CD4-positive, alpha-beta T cell treated with Interleukin-6 for 4 hours (primary cell): ENCODE data around the gene LRRC74B.
A peak's percentile ranks its signal among the peaks of the same experiment; 100 is the strongest.
"Not testable (repeated sequence)": the region's sequence is repeated elsewhere in the genome, so short reads cannot be mapped to it uniquely, and the experiment has no call there.

Experiments used
- DNase-seq: peaks from one replicate; pipeline ENCODE4 v3.0.0-alpha.2; 2020; ENCODE audit warnings: mixed read lengths

Gene LRRC74B

GRCh38 chr22:21079493-21079892, 33.7 kb downstream of the LRRC74B start:
- DNase-seq: no peak

- DNase-seq: no peak
Observed at GRCh38 chr22:21080435-21081137, 34.8 kb downstream of the LRRC74B start.

- DNase-seq: no peak
Observed at GRCh38 chr22:21082248-21082647, 36.5 kb downstream of the LRRC74B start.

GRCh38 chr22:21087119-21087518, 41.4 kb downstream of the LRRC74B start:
- no peak for DNase-seq

GRCh38 chr22:21087926-21088325, 42.2 kb downstream of the LRRC74B start:
- not testable (repeated sequence) for DNase-seq

GRCh38 chr22:21091220-21091619, 45.5 kb downstream of the LRRC74B start:
- not testable (repeated sequence) for DNase-seq

GRCh38 chr22:21092797-21093554, 47.2 kb downstream of the LRRC74B start:
- DNase-seq: no peak

DNA sequence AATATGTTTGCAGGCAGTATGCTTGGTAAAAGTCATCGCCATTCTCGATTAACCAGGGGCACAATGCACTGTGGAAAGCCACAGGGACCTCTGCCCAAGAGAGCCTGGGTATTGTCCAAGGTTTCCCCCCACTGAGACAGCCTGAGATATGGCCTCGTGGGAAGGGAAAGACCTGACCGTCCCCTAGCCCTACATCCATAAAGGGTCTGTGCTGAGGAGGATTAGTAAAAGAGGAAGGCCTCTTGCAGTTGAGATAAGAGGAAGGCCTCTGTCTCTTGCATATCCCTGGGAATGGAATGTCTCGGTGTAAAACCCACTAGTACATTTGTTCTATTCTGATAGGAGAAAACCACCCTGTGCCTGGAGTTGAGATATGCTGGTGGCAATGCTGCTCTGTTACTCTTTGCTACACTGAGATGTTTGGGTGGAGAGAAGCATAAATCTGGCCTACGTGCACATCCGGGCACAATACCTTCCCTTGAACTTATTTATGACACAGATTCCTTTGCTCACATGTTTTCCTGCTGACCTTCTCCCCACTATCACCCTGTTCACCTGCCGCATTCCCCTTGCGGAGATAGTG, 47.9 kb downstream of the LRRC74B start:
- DNase-seq: not testable (repeated sequence)

- DNase-seq: no peak
Observed at GRCh38 chr22:21094911-21095772, 49.4 kb downstream of the LRRC74B start.

- no peak for DNase-seq
Observed at GRCh38 chr22:21095773-21096107, 50.0 kb downstream of the LRRC74B start.

GRCh38 chr22:21096878-21097277, 51.1 kb downstream of the LRRC74B start:
- DNase-seq: not testable (repeated sequence)

GRCh38 chr22:21098099-21098671, 52.4 kb downstream of the LRRC74B start:
- DNase-seq: no peak

DNA sequence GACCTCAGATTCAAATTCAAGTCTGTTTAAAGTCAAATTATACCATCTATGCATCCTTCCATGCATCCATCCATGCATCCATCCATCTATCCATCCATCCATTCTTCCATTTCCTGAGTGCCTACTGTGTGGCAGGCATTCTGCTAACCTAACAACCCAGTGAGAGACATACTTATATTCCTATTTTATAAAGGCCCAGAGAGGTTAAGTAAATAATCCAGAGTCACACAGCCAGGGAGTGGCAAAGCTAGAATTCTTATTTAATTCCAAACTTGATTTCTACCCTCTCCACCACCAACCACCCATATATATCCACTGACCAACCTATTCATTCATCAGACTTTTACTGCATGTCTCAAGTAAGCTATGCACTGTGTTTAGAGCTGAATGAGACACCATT, 53.8 kb downstream of the LRRC74B start:
- no peak for DNase-seq

DNA sequence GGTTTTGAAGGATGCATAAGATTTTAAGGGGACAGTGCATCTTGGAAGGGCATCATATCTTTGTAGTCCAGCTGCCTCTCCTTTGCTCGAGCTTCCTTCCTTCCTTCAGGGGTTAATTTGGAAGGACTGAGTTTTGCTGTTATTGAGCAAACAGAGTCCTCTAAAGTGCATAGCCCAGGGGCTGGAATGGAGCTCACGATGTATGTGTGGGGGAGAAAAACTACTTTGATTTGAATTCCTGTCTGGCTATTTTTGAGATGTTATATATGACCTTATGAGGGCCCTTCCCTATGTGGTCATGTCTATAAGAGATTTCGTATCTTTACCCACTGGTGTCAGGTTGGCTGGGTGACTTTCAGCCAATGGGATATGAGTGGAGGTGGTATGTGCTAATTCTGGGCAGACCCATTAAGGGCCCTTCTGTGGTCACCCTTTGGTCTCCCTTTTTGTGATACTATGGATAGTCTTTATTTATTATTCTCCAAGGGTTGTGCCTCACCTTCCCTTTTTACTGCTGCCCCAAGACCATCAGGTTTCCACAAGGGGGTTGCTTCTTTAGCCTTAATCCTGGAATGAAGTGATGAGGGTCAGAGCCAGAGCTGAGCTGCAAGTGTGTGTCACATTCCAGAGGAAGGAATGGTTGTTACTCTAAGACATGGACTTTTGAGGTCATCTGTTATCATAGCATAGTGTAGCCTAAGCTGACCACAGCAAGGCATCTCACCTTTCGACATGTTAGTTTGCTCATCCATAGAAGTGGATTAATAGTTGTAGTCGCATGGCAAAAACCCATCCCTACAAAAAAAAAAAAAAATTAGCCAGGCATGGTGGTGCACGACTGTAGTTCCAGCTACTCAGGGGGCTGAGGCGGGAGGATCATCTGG, 54.6 kb downstream of the LRRC74B start:
- DNase-seq: no peak

DNA sequence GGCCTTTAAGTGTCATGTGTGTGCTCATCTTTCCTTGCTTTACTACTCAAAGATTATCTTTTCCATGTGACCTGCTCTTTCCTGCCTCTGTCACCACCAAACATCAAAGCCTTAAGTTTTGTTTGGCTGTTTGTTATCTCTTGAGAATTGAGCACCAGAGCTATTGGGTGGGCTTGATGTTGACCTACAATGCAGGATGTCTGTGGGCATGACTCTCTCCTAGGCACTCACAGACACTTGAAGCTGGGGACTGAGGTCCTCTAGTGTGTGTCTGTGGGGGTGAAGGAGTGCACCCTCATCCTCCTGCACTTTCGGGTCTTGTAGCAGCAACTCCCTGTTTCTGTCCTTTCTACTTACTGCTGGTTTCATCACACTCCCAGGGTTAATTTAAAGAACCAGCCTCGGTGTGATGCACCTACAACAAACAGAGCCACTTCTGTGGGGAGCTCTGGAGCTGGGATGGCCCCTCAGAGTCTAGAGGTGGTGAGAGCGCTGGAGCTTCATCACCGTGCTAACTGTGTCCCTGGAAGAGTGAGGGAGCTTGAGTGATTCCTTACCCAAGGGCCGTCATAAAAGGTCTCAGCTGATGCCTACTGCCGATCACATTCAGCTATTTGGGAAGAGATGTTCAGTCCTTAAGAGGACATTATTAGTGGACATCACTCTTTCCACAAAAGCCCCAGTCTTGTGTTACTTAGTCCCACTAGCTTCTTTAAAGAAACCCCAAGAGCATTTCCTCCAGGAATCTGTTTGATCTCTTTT, 56.3 kb downstream of the LRRC74B start:
- DNase-seq: no peak

DNA sequence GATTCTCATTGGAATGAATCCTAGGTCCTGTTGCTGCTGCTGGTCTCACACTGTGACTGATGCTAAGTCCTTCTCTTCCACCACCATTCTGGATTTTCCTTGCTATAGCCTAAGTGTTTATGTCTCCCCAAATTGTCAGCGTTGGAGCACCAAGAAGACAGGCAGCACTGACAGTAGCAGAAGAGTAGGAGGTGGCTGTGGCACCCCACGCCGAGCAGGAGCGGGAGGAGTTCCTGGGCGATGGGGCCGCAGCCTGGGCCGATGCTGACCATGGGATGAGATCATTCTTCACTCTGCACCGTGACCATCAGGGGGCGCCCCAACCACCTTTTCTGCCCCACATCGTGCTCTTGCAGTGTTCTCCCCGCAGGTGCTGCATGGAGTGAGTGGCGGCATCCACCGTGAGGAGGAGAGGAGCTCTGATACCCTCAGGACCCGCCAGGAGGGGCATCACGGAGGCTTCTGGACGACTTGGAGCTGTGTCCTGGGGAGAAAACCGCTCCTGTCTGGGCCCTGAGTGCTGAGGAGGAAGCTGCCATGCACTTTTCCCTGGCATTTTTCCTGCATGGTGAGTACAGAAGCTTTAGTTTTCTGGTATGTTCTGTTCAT, 57.0 kb downstream of the LRRC74B start:
- DNase-seq: peak; percentile 81

GRCh38 chr22:21103633-21104032, 57.9 kb downstream of the LRRC74B start:
- no peak for DNase-seq

- DNase-seq: no peak
Observed at GRCh38 chr22:21104126-21104691, 58.5 kb downstream of the LRRC74B start.

GRCh38 chr22:21105294-21105693, 59.5 kb downstream of the LRRC74B start:
- DNase-seq: no peak

- no peak for DNase-seq
Observed at GRCh38 chr22:21106000-21106399, 60.3 kb downstream of the LRRC74B start.
